Measurements from ENCODE around the gene ACVR1.
A peak's percentile ranks its signal among the peaks of the same experiment; 100 is the strongest.
"Not testable (repeated sequence)": the region's sequence is repeated elsewhere in the genome, so short reads cannot be mapped to it uniquely, and the experiment has no call there.

The ACVR1 gene

GRCh38 chr2:157891643-157892041 is 15.5 kb upstream of the ACVR1 start:
- no peak for DNase-seq

- DNase-seq = no peak
Measured at GRCh38 chr2:157890969-157891642, 15.0 kb upstream of the ACVR1 start.

- DNase-seq = no peak
Measured at GRCh38 chr2:157887946-157888345, 11.8 kb upstream of the ACVR1 start.

GRCh38 chr2:157884533-157884932 is 8.4 kb upstream of the ACVR1 start:
- DNase-seq = not testable (repeated sequence)

- DNase-seq = no peak
Measured at GRCh38 chr2:157880927-157881326, 4.8 kb upstream of the ACVR1 start.

GRCh38 chr2:157877761-157878400 is 1.8 kb upstream of the ACVR1 start:
- no peak for DNase-seq

GRCh38 chr2:157876786-157877138 is 632 bp upstream of the ACVR1 start:
- DNase-seq = no peak

- DNase-seq = peak; percentile 60
Measured at GRCh38 chr2:157875641-157876065, 477 bp downstream of the ACVR1 start.

- peak; percentile 21 for DNase-seq
Measured at GRCh38 chr2:157874997-157875640, 1.0 kb downstream of the ACVR1 start.

- no peak for DNase-seq
Measured at GRCh38 chr2:157874348-157874747, 1.8 kb downstream of the ACVR1 start.

GRCh38 chr2:157872791-157873190 is 3.3 kb downstream of the ACVR1 start:
- DNase-seq = no peak

- DNase-seq = no peak
Measured at GRCh38 chr2:157871415-157871814, 4.7 kb downstream of the ACVR1 start.

- DNase-seq = peak; percentile 26
Measured at GRCh38 chr2:157868993-157869392, 7.1 kb downstream of the ACVR1 start.

GRCh38 chr2:157867703-157868102 is 8.4 kb downstream of the ACVR1 start:
- no peak for DNase-seq

- DNase-seq = no peak
Measured at GRCh38 chr2:157866666-157867642, 9.2 kb downstream of the ACVR1 start.

GRCh38 chr2:157866202-157866601 is 9.9 kb downstream of the ACVR1 start:
- DNase-seq = no peak

- DNase-seq = peak; percentile 76
Measured at GRCh38 chr2:157864857-157865430, 11.2 kb downstream of the ACVR1 start.

GRCh38 chr2:157858846-157859245 is 17.3 kb downstream of the ACVR1 start:
- no peak for DNase-seq

- no peak for DNase-seq
Measured at GRCh38 chr2:157857881-157858280, 18.2 kb downstream of the ACVR1 start.

- no peak for DNase-seq
Measured at GRCh38 chr2:157856187-157856515, 20.0 kb downstream of the ACVR1 start.

GRCh38 chr2:157853820-157854219 is 22.3 kb downstream of the ACVR1 start:
- DNase-seq = no peak

- DNase-seq = no peak
Measured at GRCh38 chr2:157853211-157853610, 22.9 kb downstream of the ACVR1 start.

- no peak for DNase-seq
Measured at GRCh38 chr2:157849591-157849990, 26.5 kb downstream of the ACVR1 start.
